HG03342 (cell line): ENCODE measurements around the gene CENPP.

ENCODE experiments used
- ATAC-seq: cut with Tn5 transposase; IDR thresholded peaks from one replicate; pipeline ENCODE4 v1.9.1; 2021; ENCODE audit warnings: mild to moderate bottlenecking, moderate library complexity; ENCODE audit not compliant: unreplicated experiment

CENPP gene

GRCh38 chr9:92650839-92651621 lies 325.3 kb downstream of the CENPP start:
- ATAC-seq = no peak

GRCh38 chr9:92652461-92652860 lies 326.7 kb downstream of the CENPP start:
- no peak for ATAC-seq

DNA sequence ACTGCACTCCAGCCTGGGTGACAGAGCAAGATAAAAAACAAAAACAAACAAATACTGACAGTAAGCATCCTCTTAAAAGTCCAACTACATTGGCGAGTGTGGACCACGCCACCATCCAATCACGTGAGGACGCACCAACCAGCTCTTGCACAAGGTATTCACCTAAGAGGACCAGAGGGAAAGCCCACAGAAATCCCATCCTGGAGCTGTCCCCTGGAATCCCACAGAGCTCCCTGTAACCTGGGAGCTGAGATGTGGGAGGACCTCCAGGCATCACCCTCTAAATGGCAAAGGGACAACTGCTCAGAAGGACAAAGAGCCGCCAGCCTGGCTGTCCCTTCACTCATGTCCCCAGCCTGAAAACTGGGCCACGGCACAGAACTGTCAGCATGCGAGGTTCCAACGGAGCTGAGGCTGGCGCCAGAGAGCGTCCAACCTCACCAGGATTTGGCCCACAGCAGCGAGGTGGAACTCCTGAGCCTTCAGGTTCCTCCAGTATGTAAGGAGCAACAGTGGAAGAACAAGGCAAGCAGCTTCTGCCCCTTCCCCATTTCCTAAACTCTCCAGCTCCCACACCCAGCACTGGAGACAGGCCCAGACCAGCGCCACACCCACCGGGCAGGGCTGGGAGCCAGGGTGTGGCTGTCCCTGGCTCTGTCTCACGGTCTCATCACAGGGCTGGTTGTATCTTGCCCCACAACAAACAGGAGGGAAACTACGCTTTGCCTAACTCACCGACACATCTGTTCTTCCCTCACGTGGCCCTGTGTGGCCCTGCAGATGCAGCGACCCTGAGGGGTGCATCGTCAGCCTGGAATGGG lies 328.9 kb downstream of the CENPP start:
- ATAC-seq = no peak

- no peak for ATAC-seq
Observed at GRCh38 chr9:92655366-92655765, 329.6 kb downstream of the CENPP start.

GRCh38 chr9:92655896-92656536 lies 330.3 kb downstream of the CENPP start:
- no peak for ATAC-seq

DNA sequence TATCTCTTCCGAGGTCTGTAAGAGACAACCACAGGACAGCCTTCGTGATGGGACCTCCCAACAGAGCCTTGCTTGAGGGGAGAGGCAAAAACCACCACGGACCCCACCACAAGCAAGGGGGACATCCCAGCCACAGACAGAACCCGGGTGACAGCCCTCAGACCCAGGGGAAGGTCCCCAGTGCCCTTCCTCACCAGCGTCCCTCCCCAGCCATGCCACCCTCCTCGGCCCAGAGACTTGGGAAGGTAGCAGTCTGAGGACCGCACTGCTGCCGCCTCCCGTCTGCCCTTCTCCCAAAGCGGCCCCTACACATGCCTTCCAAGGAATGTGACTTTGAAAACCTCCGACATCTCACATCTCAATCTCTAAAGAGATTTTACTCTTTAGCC lies 330.8 kb downstream of the CENPP start:
- ATAC-seq = no peak

- ATAC-seq = no peak
Observed at GRCh38 chr9:92657296-92658094, 331.7 kb downstream of the CENPP start.

DNA sequence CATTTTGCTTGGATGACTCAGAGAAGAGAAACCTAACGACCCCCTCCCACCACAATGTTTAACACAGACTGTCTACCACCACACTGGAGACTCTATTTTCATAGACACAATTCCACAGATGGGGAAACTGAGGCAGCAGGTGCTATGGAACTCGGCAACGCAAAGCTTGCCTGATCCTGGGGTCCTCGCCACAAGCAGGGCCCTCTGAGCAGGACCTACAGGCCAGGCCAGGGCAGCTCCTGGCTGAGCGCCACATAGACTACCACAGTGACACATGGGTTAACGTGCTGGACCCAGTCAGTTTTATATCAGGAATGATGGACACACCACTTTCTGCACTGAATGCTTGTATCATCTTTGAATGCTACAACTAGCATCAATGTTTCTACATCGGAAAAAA lies 332.4 kb downstream of the CENPP start:
- no peak for ATAC-seq

- ATAC-seq = no peak
Observed at GRCh38 chr9:92658611-92659010, 332.9 kb downstream of the CENPP start.

DNA sequence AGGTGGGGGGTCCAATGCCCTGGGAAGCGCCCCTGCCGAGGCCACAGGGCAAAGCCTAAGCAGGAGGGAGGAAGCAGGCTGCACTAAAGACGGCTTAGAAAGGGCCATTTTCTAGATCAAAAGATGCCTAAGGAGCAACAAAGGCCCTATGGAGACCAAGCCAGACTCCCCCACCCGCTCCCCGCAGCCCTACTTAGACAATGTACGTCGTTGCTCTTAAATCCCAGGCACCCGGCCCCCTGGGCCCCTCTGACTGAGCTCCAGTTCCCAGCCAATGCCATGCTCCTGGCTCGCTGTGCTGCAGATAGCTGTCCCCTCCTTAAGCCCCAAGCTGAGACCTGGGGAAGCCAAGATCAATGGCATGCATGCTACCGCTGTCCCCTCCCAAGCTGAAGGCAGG lies 333.8 kb downstream of the CENPP start:
- ATAC-seq = no peak

- no peak for ATAC-seq
Observed at GRCh38 chr9:92660266-92660665, 334.5 kb downstream of the CENPP start.

- no peak for ATAC-seq
Observed at GRCh38 chr9:92661127-92661526, 335.4 kb downstream of the CENPP start.

DNA sequence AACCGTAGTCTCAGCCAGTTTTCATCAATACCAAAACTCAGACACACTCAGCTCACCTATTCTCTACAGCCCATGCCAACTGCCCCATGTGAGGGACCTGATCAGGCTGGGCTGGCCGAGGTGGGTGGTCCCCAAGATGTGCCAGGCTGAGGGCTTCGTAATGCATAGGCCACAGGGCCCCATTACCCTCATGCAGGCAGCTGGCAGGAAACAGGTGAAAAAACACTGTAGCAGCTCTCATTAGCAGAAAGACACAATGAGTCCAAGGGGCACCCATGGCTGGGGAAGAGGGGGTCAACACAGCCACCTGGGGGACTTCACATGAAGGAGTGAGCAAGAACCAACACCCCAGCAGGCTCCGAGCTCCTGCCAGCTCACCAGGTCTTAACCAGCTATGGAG lies 336.0 kb downstream of the CENPP start:
- ATAC-seq = no peak

DNA sequence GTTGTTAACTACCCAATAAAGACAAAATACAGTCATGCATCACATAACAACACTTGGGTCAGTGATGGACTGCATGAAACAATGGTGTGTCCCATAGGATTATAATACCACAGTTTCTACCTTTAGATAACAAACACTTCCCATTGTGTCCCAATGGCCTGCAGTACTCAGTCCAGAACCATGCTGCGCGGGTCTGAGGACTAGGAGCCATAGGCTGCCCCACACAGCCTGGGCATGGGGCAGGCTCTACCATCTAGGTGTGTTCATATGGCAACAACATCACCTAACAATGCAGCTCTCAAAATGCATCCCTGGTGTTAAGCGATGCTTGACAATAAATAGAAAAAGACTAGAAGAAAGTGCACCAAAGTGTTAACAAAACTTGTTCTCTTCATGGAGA lies 337.4 kb downstream of the CENPP start:
- ATAC-seq = no peak

DNA sequence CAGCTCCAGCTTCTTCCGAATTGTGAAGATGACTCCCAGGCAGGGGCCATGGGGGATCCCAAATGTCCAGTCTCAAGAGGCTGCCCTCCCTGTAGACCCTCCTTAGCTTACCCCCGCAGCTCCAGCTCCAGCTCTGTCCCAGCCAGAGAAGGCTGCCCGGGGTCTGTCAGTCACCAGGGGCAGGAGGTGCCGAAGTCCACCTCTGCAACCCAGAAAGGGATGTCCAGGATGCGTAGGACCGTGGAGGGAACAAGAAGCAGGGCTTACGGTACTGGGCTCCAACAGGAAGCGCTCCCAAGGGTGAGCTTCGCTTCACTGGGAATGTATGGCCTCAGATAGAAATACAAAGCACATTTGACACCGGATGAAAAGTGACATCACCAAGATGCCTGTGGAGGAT lies 338.2 kb downstream of the CENPP start:
- no peak for ATAC-seq

GRCh38 chr9:92664394-92665152 lies 338.8 kb downstream of the CENPP start:
- ATAC-seq = no peak

- ATAC-seq = no peak
Observed at GRCh38 chr9:92665836-92666235, 340.1 kb downstream of the CENPP start.

- no peak for ATAC-seq
Observed at GRCh38 chr9:92666236-92666635, 340.5 kb downstream of the CENPP start.

- no peak for ATAC-seq
Observed at GRCh38 chr9:92666912-92667532, 341.3 kb downstream of the CENPP start.
